Fibroblast of skin of left quadriceps (primary cell): ENCODE results near the gene ZNF750.

Experiments
- DNase-seq, 2 experiments: peaks; one replicate each; pipeline ENCODE4 v3.0.0-alpha.2; 2013; ENCODE audit warnings: low read depth in 2 of 2

The ZNF750 gene

DNA sequence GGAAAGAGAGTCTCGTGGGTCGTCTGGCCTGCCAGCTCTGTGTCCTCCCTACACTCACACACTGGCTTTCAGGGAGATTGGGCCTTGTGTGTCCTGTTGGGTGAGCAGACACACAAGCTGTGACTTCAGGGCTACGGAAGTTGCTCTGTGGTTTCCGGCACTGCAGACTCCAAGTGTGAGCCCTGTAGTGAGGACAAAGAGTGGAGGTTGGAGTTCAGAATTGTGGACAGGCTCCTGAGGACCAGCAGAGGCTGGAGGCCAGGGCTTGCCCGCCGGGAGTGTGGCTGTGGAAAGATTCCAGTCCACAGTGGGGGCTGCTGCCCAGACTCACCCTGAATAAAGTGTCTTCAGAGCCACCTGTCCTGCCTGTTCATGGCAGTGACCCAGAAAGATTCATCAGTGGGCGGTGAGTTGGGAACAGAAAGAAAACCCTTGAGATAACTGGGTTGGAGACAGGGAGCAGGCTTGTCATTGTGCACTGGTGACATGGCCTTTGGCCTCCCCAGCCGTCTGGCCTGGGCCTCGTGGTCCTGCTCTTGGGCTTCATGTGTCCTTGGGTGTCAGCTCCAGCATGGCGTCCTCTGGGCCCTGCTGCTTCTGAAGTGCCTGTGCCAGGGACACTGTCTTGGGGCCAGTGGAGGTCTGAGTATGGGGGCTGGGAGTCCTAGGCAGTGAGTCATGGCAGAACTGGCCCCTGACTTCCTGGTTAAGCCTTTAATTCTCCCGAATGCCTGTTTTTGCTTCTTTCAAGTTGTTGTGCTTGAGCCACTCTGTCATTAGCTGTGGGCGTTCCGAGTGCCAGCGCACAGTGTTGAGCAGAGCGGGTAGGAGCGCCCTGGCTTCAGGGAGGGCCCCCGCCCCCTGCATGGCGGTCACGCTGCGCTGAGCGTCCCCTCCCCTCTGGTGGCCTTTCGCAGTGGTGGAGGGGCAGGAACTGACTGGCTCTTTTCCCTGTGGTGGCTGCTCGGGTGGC is 19.9 kb upstream of the ZNF750 start:
- DNase-seq: peak in 1 of 2 experiments; percentile 13

DNA sequence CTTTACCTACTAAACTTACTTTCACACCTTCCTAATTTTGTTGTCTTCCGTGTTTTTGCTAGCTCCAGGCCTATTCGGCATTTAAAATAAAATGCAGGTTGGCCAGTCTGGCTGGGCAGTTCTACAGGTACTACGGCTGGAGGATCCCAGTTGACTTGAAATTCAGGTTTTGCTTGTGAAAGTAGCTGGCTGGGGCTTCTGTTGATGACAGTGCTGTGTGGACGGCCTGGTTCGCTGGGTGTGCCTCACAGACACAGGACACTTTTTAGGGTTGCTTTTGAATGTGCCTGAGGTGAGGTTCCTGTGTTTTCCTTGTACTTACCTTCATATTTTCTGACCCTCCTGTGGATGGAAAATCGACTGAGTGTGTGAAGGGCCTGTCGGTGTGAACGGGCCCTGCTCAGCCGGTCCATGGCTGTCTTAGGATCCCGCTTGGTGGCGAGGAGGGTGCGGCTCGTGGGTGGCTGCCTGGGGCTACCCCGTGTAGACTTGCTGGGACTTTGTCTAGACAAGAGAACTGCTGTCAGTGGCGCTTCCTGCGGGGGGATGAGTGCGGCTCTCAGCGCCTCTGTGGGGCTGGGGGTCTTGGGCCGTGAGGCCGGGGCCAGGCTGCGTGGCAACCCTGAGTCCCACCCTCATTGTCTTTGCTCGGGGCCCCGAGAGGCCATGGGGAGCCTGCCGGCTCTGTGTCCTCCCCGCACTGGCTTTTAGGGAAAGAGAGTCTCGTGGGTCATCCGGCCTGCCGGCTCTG is 18.7 kb upstream of the ZNF750 start:
- no peak for DNase-seq

- no peak for DNase-seq
Observed at GRCh38 chr17:82856361-82856760, 16.5 kb upstream of the ZNF750 start.

DNA sequence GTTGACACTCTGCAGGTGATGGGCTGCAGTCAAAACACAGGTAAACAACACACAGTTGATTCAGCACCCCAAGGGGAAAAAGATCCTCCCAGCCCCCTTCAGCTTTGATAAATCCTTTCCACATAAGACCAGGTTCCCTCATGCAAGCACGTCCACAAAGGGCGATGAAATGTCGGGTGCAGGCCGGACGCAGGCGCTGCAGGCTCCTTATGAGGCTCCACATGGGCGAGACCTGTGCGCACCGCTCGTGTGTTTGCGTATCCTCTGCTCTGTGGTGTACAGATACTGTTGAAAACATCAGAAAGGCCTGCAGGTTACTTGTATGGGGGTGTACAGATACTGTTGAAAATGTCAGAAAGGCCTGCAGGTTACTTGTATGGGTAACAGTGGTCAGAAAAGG is 14.4 kb upstream of the ZNF750 start:
- DNase-seq: no peak

- DNase-seq: no peak
Observed at GRCh38 chr17:82851381-82851780, 11.6 kb upstream of the ZNF750 start.

GRCh38 chr17:82849076-82849945 is 9.5 kb upstream of the ZNF750 start:
- no peak for DNase-seq

DNA sequence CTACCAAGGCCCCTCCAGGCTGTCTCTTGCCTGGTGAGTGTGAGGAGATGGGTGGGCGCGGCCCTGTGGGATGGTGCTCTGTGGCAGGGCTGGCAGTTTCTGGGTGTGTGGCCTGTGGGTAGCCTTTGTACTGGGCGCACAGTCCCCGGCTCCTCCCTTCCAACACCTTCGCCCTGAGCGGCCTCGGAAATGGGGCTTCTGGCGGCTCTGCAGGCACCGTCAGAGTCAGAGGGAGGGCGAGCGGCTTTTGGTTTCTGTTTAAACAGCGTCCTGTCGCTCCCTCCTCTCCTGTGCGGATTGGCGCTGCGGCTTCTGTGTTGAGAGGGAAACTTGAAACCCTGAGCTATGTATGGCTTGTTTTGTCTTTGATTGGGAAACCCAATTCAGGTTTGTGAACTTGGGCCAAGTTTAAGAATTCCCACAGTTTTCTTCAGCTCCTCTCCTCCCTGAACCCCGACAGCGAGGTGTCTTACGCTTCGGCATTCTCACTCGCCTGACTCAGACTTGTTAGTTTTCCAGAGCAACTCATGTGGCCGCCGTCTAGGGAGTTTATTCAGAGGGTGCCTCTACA is 8.3 kb upstream of the ZNF750 start:
- DNase-seq: peak; percentile 47 to 48

DNA sequence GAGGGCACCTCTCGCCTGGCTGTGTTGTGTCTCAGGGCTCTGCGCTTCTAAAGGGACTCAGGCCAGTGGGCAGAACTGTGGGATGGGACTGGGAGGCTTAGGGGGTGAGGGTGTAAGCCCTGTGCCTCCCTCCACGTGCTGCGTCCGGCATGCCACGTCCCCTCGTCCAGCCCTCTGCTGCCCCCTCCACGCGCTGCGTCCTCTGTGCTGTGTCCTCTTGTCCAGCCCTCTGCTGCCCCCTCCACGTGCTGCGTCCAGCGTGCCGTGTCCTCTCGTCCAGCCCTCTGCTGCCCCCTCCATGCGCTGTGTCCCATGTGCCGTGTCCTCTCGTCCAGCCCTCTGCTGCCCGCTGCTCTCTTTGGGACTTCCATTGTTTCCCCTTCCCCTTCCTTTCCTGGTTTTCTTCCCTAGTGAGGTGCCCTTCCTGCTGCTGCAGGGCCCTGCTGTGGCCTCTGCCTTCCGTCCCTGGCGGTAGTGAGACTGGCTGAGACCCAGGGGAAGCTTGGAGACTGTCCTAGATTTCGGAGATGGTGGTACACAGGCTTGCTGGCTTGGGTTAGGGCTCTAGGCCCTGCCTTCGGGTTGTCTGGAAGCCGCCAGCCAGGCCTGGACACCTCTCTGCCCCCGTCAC is 6.4 kb upstream of the ZNF750 start:
- DNase-seq: no peak

GRCh38 chr17:82845163-82845807 is 5.5 kb upstream of the ZNF750 start:
- no peak for DNase-seq

DNA sequence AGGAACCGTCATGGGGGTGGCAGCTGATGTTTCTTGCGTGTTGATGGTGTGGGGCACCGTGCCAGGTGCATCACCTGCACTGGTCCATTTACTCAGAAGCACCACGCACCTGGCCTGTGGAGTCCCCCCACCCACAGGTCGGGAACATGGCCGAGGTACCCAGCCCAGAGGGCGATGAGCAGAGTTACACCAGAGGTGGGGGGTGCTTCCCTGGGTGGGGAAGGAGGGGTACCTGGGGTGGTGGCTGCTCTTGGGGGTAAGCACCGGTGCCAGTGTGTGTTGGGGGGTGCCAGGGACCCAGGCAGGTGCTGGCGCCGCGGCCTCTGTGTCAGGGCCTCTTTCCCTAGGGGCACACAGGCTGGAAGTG is 5.0 kb upstream of the ZNF750 start:
- DNase-seq: no peak

DNA sequence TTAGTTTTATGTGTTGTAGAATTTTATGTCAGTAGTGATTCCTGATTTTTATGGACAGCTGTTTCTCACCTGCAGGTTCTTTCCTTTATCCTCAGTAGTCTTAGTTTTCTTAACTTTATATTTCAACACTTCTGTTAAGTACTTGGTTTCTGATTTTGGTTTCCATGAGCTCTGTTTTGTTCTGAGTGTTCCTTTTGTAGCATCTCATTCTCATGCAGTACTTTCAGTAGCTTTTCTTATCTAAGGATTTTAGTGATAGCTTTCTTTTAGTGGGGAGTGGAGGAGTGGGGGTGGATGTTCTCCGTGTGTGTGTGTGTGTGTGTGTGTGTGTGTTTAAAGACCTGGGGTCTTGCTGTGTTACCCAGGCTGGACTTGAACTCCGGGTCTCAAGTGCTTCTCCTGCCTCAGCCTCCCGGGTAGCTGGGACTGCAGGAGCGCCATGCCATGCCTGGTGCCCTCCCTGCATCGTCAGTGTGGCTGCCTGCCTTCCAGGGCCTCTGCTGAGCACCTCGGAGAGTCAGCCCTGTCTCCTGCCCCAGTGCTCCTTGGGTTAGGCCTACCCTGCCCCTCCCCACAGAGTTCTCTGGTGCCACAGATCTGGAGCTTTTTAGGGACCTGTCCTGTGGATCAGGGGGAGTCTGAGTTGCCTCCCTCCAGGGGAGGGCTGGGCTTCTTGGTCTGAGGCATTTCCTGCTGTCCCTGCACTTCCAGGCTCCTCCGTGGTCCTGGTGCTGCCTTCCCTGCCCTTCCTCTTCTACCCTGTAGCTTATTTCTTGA is 4.3 kb upstream of the ZNF750 start:
- DNase-seq: no peak

DNA sequence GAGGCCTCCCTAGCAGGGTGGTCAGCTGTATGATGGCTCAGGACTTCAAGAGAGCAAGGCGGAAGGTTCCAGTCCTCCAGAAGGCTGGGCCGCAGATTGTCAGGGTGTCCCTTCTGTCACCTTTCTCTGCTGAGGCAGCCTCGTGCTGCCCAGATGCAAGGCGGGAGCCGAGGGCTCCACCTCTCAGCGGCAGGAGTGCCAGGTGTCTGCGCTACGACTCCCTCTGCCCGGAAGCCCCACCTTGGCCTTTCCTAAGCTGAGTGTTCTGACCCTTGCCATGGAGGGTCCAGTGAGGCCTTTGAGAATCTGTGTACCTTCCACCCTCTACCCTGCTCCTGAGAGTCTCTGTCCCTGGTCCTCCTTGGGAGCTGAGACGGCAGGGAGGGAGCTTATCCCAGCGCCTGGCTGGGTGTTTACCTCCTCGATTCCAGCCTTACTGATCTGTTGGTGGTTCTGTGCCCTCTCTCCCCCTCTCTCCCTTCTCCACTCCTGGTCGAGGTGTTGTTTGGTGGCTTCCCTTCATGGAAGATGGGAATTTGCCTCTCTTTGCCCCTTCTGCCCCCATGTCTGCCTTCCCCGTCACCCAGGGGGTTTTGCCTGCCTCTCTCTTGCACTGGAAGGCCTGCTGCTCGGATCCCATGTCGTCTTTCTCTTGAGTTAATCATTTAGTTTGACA is 2.2 kb upstream of the ZNF750 start:
- DNase-seq: no peak

DNA sequence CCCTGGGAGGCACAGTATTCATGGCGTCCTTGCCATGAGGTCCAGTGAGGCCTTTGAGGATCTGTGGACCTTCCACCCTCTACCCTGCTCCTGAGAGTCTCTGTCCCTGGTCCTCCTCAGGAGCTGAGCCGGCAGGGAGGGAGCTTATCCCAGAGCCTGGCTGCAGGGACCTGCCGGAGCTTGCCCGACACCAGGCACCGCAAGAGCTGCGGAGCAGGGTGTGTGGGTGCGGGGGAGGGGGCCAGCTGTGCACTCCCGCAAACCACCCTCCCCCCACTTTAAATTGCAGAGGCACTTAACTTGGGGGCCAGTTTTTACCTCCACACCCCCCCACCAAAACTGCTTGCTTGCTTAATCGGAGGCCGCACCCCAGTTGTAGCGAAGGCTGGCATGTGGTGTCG is 609 bp upstream of the ZNF750 start:
- DNase-seq: no peak

GRCh38 chr17:82838386-82839063 is 1.3 kb downstream of the ZNF750 start:
- DNase-seq: peak in 1 of 2 experiments; percentile 8

GRCh38 chr17:82837586-82838320 is 2.1 kb downstream of the ZNF750 start:
- no peak for DNase-seq

DNA sequence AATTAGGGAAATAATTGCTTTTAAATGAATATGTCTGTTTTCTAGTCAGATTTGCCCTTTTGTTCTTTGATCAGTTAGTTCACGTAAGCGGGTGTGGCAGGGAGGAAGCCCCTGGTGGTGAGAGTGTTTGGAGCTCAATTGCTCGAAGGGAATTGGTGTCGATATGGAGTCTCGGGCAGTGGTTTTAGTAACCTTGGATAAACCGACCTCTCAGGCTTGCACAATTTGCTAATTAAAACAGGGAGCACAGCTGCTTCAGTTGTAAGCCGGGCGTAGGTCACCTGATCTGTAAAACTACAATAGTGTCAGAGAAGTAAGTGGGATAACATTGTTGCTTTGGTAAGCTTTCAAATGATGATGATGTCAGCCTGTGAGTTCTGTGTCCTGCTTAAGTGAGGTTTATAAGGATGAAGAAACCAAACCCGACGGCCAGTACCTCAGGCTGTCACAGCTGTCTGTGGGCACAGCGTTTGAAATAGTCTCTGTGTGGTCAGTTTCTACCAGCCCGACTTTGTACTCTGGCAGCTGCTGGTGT is 2.9 kb downstream of the ZNF750 start:
- DNase-seq: no peak

- no peak for DNase-seq
Observed at GRCh38 chr17:82835766-82836512, 3.9 kb downstream of the ZNF750 start.
